ENCODE measurements around the gene FNDC10.
"Not testable (repeated sequence)": the region's sequence is repeated elsewhere in the genome, so short reads cannot be mapped to it uniquely, and the experiment has no call there.

Gene FNDC10

DNA sequence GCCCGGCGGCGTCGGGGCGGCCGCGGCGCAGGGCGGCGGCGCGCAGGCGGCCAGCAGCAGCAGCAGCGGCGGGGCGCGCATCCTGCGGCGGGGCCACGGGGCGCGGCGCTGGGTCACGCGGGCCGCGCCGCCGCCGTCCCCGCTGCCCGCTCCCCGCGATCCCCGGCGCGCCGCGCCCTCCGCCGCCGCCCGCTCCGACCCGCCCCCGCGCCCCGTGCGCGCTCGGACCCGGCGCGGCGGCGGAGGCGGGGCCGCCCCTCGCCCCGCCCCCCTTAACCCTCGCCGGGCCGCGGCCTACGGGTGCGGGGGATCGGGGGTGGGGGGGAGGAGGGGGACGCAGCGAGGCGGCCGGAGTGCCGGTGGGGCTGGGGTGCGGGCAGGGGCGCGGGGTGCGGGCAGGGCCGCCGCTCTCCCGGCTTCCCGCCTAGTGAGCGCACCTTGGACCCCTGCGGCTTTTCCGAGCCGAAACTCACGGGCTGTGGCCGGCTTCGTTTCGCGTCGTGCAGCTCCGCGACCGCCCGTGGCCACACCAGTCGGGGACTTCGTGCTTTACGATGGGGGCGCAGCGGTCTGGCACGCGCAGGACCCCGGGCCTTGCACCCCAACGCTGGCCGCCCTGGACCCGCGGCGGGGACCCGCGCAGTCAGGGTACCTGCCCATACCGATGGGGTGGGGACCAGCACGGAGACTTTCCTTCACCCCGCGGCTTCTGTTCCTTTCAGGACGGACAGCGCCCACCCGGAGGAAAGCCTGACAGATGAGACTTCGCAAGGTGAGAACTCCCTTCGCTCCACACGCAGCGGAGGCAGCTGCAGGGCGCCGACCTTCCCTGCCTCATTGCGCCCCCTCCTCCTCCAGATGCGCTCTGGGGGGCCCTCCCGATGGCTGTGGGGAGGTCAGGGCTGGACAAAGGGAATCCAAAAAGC lies at the start of gene FNDC10:
TSS of gene FNDC10 (minus strand) at position 201 of the 926 bp plus-strand sequence. CDS start at position 81, 120 bp downstream.
- DNase-seq (ENCODE audit: low spot score) = peak; percentile 12

DNA sequence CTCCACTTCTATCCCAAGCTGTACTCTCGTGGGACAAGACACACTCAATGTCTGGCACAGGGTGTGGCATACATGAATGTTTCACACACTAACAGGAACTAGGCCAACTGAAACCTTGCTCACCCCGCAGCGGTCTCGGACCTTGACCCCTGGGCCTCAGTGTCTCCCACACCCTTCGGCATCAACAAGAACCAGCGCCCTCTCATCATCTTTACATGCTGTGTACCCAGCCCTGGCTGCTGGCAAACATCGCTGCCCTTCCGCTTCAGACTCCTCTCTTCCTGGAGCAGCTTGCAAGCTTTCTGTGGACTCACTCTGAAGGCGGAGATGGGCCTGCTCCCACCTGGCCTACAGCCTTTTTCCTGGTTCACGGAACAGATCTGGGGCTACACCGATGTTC lies 48.3 kb upstream of the FNDC10 start:
- DNase-seq (ENCODE audit: low spot score) = not testable (repeated sequence)

DNA sequence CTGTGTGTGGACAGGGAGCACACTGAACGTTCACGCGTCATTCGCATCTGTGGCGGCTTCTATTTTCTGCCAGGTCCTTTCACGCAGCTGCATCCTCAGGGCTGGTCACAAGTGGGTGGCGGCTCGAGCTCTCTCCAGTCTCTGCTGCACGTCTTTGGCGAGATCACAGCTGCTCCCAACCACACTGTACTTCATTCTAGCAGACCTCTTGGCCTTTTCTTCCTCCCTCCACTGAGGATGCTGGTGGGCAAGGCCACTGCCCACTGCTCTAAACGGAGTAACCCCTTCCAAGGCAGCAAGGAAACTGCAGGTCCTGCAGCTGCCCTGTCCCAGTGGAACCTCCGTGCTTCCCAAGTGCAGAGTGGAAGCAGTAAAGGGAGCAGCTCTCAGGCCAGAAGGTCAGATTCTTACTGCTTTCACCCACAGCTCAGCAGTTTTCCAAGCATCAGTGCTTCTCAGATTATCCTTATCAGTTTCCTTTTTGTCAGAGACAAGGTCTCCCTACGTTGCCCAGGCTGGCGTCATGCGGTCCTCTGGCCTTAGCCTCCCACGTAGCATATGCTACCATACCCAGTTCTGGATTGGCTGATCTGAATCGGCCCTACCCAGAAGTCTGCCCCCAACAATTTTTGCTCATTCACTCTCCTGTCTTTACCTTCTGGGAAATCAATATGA lies 47.8 kb upstream of the FNDC10 start:
- not testable (repeated sequence) for DNase-seq (ENCODE audit: low spot score)

DNA sequence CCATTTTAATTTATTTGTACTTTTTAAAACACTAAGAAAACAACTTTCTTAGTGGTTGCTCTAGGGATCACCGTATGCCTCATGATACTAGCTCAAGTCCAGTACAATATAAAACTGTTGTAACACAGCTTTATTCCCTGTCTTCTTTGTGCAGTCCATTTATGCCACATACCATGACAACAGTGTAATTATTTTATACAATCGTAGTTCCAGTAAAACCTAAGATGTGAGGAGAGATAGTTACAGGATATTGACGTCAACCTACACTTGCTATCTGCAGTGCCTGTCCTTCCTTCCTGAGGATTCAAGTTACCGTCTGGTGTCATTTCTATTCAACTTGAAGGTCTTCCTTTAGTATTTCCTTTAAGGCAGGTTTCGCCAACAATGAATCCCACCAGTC lies 46.4 kb upstream of the FNDC10 start:
- not testable (repeated sequence) for DNase-seq (ENCODE audit: low spot score)

DNA sequence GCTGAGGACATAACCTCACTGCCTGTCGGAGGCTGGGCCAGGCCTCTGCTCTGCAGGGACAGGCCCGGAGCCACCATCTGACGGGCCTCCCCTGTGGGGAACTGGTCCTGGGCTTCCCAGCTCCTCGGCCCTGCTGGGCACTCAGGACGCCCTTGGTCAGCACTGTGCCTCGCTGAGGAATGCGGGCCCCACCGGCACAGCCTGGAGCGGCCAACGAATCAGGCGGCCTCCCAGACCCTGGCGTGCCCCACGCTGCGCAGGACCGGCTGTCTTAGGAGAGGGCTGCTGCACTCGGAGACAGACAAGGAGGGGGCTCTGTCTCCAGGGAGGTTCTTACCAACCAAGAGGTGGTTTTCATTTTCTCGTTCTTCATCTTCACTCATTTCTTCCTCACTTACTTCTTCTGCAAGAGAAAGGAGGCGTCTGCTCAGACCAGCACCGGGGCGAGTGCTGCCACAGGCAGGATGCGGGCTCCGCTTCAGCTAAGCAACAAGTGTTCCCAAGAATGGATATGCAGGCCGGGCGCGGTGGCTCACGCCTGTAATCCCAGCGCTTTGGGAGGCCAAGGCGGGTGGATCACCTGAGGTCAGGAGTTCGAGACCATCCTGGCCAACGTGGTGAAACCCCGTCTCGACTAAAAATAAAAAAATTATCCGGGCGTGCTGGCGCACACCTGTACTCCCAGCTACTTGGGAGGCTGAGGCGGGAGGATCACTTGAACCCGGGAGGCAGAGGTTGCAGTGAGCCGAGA lies 41.0 kb upstream of the FNDC10 start:
- DNase-seq (ENCODE audit: low spot score) = not testable (repeated sequence)

DNA sequence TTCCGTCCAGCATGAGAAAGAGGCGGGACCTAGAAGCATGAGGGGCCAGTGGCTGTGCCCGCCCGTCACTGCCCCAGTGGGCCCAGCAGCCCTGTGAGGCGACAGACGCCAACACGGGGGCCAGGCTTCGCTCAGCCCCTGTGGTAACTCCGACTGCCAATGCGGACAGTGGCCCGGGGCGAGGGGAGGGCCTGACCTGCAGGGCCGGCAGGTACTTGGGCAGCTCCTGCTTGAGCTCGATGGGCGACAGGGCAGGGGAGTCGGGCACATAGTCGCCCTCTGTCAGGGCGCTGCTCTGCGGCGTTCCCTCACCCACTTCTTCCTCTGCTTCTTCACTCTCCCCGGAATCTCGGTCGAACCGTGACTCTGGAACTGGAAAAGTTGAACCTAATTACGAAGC lies 40.1 kb upstream of the FNDC10 start:
- DNase-seq (ENCODE audit: low spot score) = not testable (repeated sequence)

DNA sequence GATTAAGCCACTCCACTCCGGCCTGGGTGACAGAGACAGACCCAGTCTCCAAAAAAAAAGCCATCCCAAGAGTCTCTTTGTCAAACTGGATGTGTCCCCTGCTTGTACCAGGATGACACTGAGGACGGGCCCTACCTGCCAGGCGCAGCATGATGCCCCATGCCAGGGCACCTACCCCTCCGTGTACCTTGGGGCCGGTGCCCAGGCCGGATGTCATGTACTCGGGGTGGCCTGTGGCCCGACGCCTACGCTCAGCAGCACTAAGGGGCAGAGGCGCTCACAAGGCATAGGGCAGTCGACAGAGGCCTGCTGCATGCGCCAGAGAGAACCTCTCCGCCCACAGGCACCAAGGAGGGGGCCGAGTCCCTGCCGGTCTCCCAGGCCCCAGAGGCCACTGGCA lies 39.4 kb upstream of the FNDC10 start:
- DNase-seq (ENCODE audit: low spot score) = not testable (repeated sequence)

DNA sequence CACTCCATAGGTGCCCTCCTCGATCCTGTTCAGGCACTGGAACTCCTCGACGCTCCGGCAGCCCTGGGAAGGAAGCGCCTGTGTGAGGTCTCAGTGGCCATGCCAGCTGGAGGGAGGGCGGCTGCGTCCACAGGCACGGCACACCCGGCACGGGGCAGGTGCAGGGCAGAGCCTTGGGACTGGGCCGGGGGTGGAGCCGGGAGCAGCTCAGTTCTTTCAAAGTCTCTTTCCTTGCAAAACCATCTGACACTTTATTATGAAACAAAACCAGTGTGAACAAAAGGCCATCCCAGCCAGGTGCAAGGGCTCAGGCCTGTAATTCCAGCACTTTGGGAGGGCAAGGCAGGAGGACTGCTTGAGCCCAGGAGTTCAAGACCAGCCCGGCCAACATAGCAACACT lies 38.6 kb upstream of the FNDC10 start:
- DNase-seq (ENCODE audit: low spot score) = not testable (repeated sequence)

DNA sequence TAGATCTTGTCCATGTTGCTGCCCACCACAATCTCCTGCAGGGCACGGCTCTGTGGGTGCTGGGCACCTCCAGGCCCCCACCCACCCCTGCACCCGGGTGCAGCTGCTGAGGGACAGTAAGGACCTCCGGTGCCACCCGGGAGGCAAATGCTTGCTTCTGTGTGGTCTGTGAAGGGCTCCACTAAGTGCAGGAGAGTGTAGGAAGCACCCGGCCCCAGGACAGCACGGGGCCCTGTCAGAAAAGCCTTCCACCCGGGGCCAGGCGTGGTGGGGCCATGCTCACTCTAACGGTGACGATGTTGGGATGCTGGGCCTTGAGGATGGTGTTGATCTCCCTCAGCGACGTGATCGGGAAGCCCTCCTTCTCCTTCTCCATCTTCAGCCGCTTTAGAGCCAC lies 37.5 kb upstream of the FNDC10 start:
- not testable (repeated sequence) for DNase-seq (ENCODE audit: low spot score)

DNA sequence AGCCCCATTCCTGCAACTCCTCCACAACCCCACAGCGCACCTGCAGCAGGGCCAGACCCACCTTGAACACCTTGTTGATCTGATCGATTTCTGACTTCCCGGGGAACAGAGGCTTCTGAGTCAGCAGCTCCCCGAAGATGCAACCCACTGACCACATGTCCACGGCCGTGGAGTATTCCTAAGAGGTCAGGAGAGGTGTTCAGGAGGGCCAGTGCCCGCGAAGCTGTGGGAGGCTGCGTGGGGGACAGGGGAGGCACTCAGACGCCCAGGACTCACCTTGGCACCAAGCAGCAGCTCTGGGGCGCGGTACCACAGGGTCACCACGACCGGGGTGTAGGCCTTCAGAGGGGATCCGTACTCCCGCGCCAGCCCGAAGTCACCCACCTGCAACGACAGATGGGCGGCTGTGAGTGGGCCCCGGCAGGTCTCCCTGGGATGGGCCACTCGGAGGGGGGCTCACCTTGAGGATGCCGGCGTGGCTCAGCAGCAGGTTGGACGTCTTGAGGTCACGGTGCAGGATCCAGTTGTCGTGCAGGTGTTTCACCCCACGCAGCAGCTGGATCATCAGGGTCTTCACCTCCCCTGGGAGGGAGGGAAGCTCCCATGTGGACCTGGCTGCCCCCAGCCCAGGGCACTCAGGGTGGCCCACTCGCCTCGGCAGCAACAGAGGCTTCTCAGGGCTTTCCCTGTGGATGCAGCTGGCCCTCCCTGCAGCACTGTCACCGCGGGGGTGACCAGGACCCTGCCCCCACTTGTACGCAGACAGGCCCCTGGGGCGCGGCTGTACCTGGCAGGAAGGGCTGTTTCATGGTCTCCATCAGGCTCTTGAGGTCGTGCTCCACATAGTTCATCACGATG lies 36.9 kb upstream of the FNDC10 start:
- DNase-seq (ENCODE audit: low spot score) = not testable (repeated sequence)

DNA sequence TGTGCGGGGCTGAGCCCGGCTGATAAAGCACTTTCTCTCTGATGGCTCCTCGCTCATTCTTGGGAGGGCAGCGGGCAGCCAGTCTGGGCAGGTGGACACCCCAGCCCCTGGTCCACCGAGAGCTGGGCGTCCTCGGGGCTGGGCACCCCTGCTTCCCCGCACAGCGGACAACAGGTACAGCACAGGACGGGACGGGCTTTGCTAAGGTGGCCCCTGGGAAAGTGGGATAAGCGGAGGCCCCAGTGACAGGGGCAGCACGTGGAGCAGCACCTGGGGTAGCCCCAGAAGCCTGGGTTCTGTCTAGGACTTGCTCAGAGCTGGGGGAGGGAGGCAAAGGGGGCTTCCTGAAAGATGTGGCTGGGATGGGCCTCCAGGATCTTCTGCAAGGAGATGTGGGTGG lies 34.7 kb upstream of the FNDC10 start:
- not testable (repeated sequence) for DNase-seq (ENCODE audit: low spot score)

DNA sequence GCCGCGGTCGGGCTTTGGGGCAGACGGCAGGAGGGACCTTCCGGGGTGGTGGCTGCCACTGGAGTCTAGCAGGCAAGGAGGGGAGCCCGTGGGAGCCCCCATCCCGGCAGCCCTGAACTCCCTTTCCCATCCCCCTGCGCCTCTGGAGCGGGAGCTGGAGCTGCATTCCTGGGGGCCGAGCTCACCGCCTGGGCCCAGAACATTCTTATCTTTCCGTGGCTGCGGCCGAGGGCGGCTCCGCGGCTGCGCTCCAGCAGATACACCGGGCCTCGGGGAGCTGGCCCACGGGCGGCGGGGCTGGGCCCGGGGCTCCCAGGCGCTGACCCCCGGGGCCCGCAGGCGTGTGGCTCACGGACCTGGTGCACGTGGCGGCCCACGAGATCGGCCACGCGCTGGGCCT lies 33.5 kb upstream of the FNDC10 start:
- DNase-seq (ENCODE audit: low spot score) = not testable (repeated sequence)

DNA sequence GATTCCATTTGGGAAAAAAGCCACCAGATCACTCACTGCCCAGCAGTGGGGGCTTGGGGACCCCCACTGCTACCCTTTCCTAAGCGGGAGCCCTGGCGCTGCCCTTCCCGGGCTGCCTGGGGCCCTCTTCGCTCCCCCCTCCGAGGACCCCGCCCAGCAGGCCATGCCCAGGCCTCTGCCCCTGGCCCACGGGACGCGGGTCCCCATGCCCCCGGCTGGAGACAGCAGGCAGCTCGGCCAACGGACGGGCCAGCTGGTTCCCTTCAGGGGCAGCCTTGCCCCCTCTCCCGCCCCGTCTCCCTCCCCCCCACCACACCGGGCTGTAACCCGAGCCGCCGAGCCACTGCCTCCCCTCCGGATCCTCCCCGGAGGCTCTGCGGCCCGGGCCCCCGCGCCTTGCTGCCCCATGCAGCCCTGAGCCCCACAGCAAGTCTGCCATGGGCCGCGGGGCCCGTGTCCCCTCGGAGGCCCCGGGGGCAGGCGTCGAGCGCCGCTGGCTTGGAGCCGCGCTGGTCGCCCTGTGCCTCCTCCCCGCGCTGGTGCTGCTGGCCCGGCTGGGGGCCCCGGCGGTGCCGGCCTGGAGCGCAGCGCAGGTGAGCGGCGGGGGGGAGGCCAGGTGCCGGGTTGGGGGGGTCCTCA lies 32.0 kb upstream of the FNDC10 start, which contains the start of gene MMP23B:
TSS of gene MMP23B (plus strand) at position 392 of the 639 bp plus-strand sequence. CDS start at position 438, 46 bp downstream.
- DNase-seq (ENCODE audit: low spot score) = no peak

DNA sequence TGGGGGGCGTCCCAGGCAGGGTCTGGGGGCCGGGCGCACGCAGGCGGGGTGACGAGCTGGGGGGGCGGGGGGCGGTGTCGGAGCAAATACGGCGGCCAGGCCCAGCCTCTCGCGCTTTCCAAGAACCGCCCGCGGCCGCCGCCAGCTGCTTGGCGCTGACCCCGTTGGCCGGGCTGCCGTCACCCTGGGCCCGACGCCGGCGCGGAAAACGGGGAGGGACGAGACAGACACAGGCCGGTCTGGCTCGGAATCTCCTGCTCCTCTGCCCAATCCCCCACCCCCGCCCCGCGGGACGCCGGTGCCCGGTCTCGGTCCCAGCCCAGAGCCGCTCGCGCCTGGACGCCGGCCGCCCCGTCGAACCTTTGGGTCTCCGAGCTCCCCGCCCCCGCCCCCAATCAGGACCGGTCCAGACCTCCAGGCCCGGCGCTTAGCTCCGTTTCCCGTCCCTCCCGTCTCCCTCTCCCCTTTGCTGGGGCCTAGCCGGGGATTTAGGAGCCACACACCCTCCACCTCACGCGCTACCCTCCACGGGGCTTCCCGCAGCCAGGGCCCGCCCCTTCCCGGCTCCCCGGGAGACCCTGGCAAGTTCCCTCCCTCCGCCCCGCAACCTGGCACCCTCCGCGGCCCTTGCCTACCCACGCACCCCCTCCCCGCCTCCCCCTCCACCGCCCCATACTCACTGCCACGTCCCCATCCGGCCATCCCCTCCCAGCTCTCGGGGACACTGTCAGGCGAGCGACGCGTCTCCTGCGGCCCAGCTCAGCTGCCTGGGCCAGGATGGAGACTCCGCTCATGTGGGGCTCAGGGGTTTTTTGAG lies 31.2 kb upstream of the FNDC10 start:
- DNase-seq (ENCODE audit: low spot score) = no peak

DNA sequence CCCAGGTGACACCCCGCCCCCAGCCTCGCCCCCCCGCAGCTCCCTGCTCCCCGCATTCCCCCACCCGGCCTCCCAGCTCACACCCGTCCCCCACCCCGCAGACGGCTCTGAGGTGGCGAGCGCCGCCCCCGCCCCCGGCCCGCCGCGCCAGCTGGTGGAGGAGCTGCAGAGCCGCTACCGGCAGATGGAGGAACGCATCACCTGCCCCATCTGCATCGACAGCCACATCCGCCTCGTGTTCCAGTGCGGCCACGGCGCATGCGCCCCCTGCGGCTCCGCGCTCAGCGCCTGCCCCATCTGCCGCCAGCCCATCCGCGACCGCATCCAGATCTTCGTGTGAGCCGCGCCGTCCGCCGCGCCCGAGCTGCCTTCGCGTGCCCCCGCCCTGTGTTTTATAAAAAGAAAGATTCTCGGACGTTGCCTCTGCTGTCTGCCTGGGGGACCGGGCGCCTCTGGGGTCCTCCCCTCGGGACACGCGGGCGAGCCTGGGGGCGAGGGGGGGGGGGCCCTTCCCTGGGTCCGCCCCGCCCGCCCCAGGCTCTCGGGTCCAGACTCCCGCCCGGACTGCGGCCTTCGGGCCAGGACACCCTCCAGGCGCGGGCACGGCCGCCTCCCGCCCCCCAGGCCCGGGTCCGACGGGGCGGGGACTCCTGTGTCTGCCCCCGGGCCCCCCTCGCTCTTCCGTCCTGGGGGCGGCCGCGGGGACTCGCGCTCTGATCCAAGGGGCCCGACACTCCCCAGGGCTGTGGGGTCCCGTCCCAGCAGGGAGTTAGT lies 30.4 kb upstream of the FNDC10 start:
- no peak for DNase-seq (ENCODE audit: low spot score)

DNA sequence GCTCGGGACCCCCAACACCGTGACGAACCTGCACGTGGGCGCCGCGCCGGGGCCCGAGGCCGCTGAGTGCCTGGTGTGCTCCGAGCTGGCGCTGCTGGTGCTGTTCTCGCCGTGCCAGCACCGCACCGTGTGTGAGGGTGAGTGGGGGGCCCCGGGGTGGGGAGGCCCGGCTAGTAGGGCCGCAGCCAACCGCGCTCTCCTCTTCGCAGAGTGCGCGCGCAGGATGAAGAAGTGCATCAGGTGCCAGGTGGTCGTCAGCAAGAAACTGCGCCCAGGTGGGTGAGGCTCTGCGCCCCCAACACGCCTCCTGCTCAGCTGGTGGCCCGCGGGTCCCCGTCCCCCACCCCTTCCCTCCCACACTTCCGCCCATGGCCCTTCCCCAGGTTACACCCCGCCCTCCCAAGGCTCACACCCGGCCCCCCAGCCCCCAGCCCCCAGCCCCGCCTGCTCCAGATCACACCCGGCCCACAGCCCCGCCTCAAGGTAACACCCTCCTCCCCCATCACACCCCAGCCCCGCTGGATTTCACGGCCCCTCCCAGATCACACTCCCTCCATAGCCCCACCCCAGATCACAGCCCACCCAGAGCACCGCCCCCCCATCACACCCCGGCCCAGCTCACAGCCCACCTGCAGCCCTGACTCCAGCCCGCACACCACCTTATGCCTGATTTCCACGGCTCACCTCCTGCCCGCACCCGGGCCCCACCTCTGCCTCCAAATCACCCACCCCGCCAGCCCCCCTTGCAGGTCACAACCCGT lies 29.7 kb upstream of the FNDC10 start:
- DNase-seq (ENCODE audit: low spot score) = no peak

DNA sequence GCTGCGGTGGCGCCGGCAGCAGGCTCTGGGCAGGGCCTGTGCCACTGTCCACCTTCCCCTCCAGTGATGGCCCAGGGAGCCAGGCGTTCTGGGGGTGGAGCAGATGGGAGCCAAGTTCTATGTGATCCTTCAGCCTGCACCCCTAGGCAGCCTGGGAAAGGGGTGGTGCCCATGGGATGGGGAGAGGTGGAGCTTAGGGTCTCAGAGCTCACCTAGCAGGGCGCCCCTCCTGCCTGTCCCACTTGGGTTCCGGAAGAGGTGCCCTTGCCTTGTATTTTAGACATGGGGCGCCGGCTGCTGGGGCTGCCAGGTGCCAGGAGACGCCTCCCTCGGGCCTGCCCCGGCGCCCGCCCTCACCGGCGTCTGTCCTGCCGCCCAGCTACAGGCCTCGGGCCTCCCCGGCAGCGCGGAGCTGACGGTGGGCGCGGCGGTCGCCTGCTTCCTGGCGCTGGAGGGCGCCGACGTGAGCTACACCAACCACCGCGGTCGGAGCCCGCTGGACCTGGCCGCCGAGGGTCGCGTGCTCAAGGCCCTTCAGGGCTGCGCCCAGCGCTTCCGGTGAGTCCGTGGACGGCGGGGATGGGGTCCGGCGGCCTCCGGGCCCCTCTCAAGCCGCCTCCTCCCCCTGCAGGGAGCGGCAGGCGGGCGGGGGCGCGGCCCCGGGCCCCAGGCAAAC lies 29.0 kb upstream of the FNDC10 start:
- no peak for DNase-seq (ENCODE audit: low spot score)
